Activated CD8-positive, alpha-beta memory T cell treated with anti-CD3 and anti-CD28 coated beads, Interleukin-2, amount 50 U/mL, for 1 hour (primary cell): Measurements from ENCODE around the gene CD209.
"Not testable (repeated sequence)": the region's sequence is repeated elsewhere in the genome, so short reads cannot be mapped to it uniquely, and the experiment has no call there.

Experiments
- DNase-seq: peaks from one replicate; pipeline ENCODE4 v3.0.0-alpha.2; 2020; ENCODE audit errors: extremely low read depth

Gene CD209

GRCh38 chr19:7746903-7747884 lies at the start of gene CD209:
CD209 (minus strand) TSS chr19:7747534; CDS start chr19:7747511, 23 bp downstream.
- no peak for DNase-seq

DNA sequence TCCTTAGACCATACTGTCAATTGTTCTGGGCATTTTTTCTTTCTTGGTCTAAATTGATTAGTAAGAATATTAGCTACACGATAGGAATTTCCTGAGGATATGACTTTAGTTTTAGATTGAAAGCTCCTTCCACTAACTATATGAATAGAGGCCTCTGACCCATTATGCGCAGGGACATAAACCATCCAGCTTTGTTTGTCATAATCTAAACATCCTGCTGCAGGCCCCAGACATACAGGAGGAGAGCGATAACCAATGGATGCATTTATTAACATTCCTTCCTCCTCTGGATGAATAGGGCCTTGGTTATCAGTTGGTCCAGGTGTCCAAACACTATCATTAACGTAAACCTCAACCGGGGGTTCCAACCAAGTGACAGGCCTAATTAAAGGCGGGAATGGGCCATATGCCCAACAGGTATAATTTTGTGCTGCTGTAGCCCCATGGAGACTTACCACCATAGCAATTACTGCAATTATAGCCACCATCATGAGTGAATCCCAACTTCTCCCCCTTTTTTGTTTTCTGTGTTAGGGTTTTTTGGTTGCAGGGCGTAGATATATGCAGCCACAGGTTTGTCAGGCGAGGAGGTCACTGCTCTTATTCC lies 48.3 kb upstream of the CD209 start:
- no peak for DNase-seq

DNA sequence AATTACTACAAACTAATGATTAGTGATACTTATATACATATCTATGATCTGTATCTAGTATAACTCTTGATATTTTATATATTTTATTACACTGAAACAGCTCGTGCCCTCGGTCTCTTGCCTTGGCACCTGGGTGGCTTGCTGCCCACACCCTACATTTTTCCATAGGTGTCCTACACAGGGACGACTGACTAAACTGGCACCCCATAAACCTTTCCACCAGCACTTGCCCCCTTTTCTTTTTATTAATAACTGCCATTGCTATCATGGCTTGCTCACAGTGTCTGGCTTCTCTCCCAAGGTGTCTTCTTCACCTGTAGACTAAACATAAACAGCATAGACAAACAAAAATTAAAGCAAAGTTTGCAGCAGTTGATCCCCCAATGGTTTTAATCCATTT lies 46.2 kb upstream of the CD209 start:
- no peak for DNase-seq

DNA sequence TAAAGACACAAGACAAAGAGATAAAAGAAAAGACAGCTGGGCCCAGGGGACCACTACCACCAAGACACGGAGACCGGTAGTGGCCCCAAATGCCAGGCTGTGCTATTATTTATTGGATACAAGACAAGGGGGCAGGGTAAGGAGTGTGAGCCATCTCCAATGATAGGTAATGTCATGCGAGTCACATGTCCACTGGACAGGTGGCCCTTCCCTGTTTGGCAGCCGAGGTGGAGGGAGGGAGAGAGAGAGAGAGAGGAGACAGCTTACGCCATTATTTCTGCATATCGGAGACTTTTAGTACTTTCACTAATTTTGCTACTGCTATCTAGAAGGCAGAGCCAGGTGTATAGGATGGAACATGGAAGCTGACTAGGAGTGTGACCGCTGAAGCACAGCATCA lies 45.4 kb upstream of the CD209 start:
- not testable (repeated sequence) for DNase-seq

DNA sequence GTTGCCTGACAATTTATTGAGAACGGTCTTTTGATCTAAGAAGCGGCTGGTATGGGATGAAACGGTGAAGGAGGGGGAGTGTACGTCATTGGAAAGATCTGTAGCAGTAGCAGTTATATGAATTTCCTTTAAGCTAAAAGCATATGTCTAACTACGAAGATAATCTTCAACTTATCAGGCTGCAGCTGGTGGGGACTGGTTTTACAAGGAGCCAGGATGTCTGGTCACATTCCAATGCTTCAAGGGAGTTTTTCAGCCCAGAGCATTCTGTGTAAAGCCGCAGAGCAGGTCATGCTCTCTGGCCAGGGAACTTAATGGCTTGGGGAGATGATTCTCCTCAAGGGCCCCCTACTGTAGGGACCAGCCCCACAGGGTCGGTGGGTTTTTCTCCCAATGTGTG lies 44.9 kb upstream of the CD209 start:
- no peak for DNase-seq

DNA sequence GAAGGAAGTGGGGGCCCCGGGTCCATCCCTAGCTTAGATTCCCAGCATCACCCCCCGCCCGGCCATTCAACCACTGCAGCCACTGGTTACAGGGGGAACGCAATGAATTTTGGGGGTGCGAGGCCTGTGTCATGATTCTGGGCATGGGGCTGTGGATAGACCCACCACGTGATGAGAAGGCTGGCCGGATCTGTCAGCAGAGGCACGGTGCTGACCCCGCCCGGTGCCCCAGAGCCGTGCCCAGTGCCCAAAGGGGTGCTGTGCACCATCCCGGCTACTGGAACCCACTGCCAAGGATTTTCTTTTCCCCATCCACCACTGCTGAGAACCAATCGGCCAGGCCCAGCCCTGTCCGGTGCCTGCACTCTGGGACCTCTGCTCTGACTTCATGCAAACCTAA lies 43.1 kb upstream of the CD209 start:
- no peak for DNase-seq

DNA sequence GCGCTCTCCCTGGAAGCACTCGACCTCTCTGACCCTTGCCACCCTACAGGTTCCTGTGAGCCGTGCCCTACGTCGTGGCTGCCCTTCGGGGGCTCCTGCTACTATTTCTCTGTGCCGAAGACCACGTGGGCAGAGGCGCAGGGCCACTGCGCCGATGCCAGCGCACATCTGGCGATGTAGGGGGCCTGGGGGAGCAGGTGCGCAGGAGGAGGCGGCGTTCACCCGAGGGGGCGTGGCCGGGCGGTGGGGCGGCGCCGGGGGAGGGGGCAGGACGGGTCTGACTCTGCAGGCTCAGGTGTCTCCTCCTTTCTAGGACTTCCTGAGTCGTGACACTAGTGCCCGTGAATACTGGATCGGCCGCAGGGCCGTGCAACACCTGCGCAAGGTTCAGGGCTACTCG lies 42.1 kb upstream of the CD209 start:
- no peak for DNase-seq

DNA sequence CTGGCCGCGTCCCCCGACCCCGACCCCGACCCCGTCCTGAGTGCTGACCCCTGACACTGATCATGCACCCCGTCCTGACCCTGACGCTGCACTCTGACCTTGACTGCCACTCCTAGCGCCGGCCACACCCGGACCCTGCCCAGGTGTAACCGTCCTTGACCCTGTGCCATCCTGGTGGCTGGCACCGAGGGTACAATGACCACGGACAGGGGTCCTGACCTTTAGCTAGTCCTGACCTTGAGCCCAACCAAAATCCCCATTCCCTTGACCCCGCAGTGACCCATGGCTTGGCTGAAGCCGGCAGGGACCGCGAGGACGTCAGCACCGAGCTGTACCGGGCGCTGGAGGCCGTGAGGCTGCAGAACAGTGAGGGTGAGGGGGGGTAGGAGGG lies 41.6 kb upstream of the CD209 start:
- DNase-seq = no peak

GRCh38 chr19:7788178-7788932 lies 41.0 kb upstream of the CD209 start:
- DNase-seq = no peak

DNA sequence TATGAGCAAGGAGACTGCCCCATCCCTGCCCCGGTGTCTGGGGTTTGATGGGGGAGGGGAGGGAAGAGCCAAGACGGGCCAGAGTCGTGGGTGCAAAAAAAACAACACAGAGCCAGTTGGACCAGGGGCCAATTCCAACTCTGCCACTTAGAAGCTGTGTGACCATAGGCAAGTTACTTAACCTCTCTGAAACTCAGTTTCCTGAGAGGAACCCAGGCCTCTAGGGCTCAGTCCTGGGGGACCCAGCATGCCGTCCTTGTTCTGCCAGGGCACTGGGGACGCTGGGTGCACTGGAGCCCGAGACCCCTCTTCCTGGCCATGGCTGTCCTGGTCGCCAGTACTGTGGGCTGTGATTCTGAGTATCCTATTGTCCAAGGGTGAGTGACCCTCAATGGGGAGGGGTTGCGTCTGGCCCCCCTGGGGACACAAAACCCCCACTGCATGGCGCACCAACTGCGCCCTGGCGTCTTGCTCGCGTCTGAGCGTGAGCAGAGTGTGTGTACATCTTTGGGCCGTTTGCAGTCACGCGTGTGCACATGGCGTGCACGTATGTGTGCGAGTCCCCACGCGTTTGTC lies 40.4 kb upstream of the CD209 start:
- no peak for DNase-seq

DNA sequence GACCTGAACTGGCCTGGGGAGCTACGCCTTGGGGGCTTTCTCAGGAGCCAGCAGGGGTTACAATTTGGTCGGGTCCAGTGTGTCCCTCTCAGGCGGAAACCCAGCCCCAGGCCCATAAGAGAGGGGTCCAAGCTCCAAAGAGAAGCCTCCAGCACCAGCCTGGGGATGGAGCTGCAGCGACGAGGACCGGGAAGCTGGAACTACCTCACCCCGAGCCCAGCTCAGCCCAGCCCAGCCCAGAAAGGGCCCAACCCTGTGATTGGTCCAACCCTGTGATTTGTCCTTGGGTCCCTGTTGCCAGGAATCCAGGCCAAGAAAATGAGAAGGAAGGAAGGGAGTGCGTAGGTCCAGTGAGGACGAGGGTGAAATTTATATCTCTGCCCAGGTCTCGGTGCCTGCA lies 39.8 kb upstream of the CD209 start:
- no peak for DNase-seq

DNA sequence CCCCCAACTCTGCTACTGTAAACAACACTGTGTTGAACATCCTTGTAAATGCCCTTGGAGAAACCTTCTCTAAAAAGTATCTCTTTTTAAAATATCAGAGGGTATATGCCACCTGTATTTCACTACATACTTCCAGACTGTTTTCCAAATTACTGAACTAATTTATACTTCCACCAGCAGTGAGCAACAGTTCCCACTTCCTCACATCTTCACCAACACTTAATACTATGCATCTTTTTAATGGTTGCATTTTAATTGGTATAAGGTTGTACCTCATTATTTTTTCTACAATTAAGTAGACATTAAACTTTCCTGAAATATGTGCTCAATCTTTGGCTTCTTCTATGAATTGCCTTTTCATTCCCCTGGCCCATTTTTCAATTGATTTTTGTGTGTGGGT lies 37.5 kb upstream of the CD209 start:
- DNase-seq = no peak

- DNase-seq = no peak
These were observed 36.7 kb upstream of the CD209 start for GRCh38 chr19:7783991-7784423.

- DNase-seq = no peak
These were observed 33.8 kb upstream of the CD209 start for GRCh38 chr19:7781157-7781556.

DNA sequence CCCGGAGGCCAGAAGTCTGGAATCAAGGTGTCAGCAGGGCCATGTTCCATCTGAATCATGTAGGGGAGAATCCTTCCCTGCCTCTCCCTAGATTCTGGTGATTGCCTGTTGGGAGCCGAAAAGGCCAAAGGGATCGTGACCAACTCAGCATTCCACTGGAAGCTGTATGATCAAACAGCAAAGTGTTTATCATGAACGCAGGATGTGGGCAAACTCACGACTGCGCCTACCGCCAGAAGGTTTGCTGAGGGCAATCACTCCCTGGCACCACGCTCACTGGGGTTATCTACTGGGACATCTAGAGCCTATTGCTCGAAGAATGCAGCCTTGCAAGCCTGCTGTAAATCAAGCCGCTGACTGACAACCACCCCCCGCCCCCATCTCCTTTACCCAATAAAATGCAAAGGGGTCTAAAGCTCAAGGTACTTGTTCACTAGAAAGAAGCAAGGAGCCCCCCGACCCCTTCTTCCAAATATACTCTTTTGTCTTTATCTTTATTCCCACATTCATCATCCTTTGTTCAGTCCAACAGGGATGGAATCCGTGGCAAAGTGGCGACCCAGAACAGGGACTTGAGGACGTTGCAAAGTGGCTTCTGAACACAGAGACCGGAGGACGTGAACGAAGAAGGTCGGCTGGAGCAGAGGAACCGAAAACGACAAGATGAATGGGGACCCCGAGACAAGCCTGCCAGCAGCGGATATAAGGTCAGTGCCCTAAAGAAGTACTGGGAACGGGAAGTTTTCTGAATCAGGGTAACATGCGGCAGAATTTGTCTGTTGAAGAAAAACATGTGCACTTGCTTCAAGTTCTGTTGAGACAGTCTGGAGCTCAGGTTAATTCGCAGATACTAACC lies 32.5 kb upstream of the CD209 start:
- no peak for DNase-seq

GRCh38 chr19:7778081-7778480 lies 30.7 kb upstream of the CD209 start:
- DNase-seq = no peak

DNA sequence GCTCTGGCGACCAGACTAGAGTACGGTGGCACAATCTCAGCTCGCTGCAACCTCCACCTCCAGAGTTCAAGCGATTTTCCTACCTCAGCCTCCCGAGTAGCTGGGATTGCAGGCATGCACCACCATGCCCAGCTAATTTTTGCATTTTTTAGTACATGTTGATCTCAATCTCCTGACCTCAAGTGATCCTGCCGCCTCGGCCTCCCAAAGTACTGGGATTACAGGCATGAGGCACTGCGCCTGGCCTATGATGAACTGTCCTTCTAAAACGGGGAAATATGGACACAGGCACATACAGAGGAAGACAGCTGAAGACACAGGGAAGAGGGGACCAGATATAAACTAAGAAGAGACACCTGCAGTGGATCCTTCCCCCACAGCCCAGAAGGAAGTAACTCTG lies 28.4 kb upstream of the CD209 start:
- no peak for DNase-seq

DNA sequence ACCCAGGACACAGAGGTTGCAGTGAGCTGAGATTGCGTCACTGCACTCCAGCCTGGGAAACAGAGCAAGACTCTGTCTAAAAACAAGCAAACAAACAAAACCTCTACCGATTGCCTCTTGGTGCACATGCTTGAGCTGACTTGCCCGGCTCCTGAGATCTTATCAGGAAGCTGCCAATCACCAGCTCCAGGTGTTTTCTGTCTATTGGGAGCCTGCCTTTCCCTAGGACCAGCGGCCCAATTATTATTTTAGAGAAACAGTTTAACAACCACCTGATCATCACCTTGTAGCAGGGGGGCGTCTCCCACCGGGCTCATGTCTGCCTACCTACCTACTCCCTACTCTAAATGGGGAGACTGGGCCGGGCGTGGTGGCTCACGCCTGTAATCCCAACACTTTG lies 26.5 kb upstream of the CD209 start:
- no peak for DNase-seq

DNA sequence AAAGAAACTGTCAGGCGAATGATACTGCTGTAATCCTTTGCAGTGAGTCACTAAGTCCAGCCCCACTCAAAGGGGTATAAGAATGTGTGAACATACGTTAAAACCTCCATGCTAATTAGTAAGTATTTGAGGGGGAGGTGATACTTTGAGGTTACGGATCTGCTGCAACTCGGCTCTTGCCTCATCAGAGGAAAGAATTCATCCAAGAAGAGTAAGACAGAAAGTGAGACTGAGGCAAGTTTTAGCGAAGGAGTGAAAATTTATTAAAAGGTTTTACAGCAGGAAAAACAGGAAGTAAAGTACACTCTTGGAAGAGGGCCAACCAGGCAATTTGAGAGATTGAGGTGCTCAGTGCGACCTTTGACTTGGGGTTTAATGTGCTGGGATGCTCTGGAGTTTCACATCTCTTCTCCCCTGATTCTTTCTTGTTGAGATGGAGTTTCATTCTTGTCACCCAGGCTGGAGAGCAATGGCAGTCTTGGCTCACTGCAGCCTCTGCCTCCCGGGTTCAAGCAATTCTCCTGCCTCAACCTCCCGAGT lies 25.5 kb upstream of the CD209 start:
- no peak for DNase-seq

DNA sequence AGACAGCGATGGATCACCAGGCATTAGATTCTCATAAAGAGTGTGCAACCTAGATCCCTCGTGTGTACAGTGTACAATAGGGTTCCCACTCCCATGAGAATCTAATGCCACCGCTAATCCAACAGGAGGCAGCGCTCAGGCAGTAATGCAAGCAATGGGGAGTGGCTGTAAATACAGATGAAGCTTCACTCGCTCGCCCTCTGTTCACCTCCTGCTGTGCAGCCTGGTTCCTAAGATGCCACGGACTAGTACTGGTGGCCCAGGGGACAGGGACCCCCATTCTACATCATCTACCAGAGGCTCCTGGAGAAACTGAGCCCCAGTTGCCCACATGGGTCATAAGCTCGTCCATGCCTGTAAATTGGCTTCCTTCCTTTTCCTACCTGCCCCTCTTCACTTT lies 23.7 kb upstream of the CD209 start:
- DNase-seq = no peak

DNA sequence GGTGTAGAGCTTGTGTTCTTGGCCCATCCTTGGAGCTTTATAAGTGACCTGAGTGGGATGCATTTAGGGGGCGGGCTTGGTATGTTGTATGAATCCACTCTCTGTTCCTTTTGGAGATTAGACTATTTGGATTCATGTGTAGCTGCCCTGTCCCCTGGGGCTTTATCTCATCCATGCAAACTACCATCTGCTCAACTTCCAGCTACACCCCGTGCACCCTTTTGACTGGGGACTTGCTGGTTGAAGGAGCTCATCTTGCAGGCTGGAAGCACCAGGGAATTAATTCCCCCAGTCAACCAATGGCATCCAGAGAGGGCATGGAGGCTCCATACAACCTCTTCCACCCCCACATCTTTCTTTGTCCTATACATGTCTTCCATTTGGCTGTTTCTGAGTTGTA lies 21.8 kb upstream of the CD209 start:
- no peak for DNase-seq
